ENCODE data around the gene CITED1.

DNA sequence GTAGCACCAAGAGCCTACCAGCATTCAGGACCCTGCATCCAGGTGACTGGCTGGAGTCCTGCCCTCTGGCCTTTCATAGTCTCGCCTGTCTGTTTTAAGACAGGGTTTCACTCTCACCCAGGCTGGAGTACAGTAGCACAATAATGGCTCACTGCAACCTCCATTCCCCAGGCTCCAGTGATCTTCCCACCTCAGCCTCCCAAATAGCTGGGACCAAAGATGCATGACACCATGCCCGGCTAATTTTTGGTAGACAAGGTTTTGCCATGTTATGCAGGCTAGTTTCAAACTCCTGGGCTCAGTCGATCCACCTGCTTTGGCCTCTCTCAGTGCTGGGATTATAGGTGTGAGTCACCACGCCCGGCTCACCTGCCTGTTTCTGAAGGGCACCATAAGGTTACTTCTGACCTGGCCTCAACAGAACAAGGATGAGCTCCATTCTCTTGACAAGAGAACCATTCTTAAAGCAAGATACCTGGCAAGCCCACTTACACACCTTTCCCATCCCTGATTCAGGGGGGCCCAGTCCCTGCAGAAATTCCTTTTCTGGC lies 35.3 kb downstream of the CITED1 start:
- no peak for TF ChIP-seq ZNF274 (IDR thresholded peaks at IDR 0.05; ENCODE audit: low read depth, low read length)
- TF ChIP-seq SUZ12 (IDR thresholded peaks at IDR 0.05; ENCODE audit: extremely low read depth, insufficient read depth, insufficient read length) = no peak
